WTC11 (cell line): ENCODE measurements around the gene HECTD4.

Experiments
- CTCF ChIP-seq: fragments of 200-600 bp; IDR thresholded peaks from 2 replicates; pipeline ENCODE4 v1.8.0; 2022; ENCODE audit warnings: antibody characterized with exemption
- FOXK1 ChIP-seq: sonication (generic); formaldehyde crosslinking; IDR thresholded peaks from 2 replicates; pipeline ENCODE4 v1.8.0; 2022; ENCODE audit warnings: mild to moderate bottlenecking, moderate library complexity, missing genetic modification reagents
- GABPB1 ChIP-seq: sonication (generic); formaldehyde crosslinking; IDR thresholded peaks from 2 replicates; pipeline ENCODE4 v1.8.1; 2023; ENCODE audit warnings: mild to moderate bottlenecking, missing genetic modification reagents
- JUN ChIP-seq: sonication (generic); formaldehyde crosslinking; IDR thresholded peaks from 2 replicates; pipeline ENCODE4 v1.8.0; 2023; ENCODE audit warnings: mild to moderate bottlenecking, missing genetic modification reagents
- ZNF263 ChIP-seq: sonication (generic); formaldehyde crosslinking; IDR thresholded peaks from 2 replicates; pipeline ENCODE4 v1.8.1; 2022; ENCODE audit warnings: low read depth, mild to moderate bottlenecking, moderate library complexity, missing genetic modification reagents

GRCh38 chr12:112421363-112421762, 39.1 kb upstream of the HECTD4 start:
- TF ChIP-seq FOXK1 (CRISPR knock-in tag) (no peak), GABPB1 (CRISPR knock-in tag) (no peak), CTCF (no peak), JUN (CRISPR knock-in tag) (no peak), ZNF263 (no peak)
